GM19372 (cell line): Measurements from ENCODE around the gene LDAH.

Experiments
- ATAC-seq: cut with Tn5 transposase; IDR thresholded peaks from one replicate; pipeline ENCODE4 v1.9.1; 2021; ENCODE audit warnings: mild to moderate bottlenecking, low read depth, moderate library complexity; ENCODE audit not compliant: unreplicated experiment

The LDAH gene

GRCh38 chr2:20822535-20823490, at the start of gene LDAH:
Gene LDAH (minus strand): TSS chr2:20823101. CDS start chr2:20801463, 21,638 bp downstream.
- ATAC-seq = peak; percentile 85

GRCh38 chr2:20868377-20868776, 45.5 kb upstream of the LDAH start:
- peak; percentile 99 for ATAC-seq

- ATAC-seq = no peak
These were observed 39.9 kb upstream of the LDAH start for GRCh38 chr2:20862850-20863249.

- no peak for ATAC-seq
These were observed 32.6 kb upstream of the LDAH start for GRCh38 chr2:20855456-20855855.

- ATAC-seq = no peak
These were observed 29.8 kb upstream of the LDAH start for GRCh38 chr2:20852670-20853069.

GRCh38 chr2:20852139-20852538, 29.2 kb upstream of the LDAH start:
- ATAC-seq = no peak

GRCh38 chr2:20844246-20844645, 21.3 kb upstream of the LDAH start:
- no peak for ATAC-seq

- ATAC-seq = no peak
These were observed 16.2 kb upstream of the LDAH start for GRCh38 chr2:20839052-20839451.

- no peak for ATAC-seq
These were observed 15.1 kb upstream of the LDAH start for GRCh38 chr2:20838016-20838415.

- ATAC-seq = no peak
These were observed 13.6 kb upstream of the LDAH start for GRCh38 chr2:20836521-20836920.

GRCh38 chr2:20834331-20834730, 11.4 kb upstream of the LDAH start:
- no peak for ATAC-seq

- ATAC-seq = no peak
These were observed 9.7 kb upstream of the LDAH start for GRCh38 chr2:20832606-20833005.

GRCh38 chr2:20829861-20830260, 7.0 kb upstream of the LDAH start:
- no peak for ATAC-seq

GRCh38 chr2:20823917-20824316, 1.0 kb upstream of the LDAH start:
- no peak for ATAC-seq

- no peak for ATAC-seq
These were observed 4.1 kb downstream of the LDAH start for GRCh38 chr2:20818820-20819219.

- ATAC-seq = no peak
These were observed 7.7 kb downstream of the LDAH start for GRCh38 chr2:20815216-20815615.

GRCh38 chr2:20812779-20813178, 10.1 kb downstream of the LDAH start:
- no peak for ATAC-seq

- no peak for ATAC-seq
These were observed 16.6 kb downstream of the LDAH start for GRCh38 chr2:20806286-20806685.

- ATAC-seq = no peak
These were observed 18.9 kb downstream of the LDAH start for GRCh38 chr2:20803974-20804373.

- ATAC-seq = no peak
These were observed 19.6 kb downstream of the LDAH start for GRCh38 chr2:20803226-20803682.

GRCh38 chr2:20797096-20797495, 25.8 kb downstream of the LDAH start:
- ATAC-seq = no peak

- ATAC-seq = no peak
These were observed 26.5 kb downstream of the LDAH start for GRCh38 chr2:20796374-20796791.
